Kidney epithelial cell (primary cell): Measurements from ENCODE around the gene ZC2HC1B. TPM values are rescaled to one million over a fixed set of nuclear protein-coding genes. Genes with fewer than 3 reads are reported as not detected.

Source experiments
- DNase-seq: peaks from one replicate; pipeline ENCODE4 v3.0.0-alpha.2; 2010; ENCODE audit warnings: low read depth
- H3K27me3 ChIP-seq: 2 replicates; pipeline ENCODE4 v1.6.0; 2011; ENCODE audit warnings: low read length; ENCODE audit not compliant: control insufficient read depth, insufficient read depth
- H3K36me3 ChIP-seq: 2 replicates; pipeline ENCODE4 v1.5.1; 2011; ENCODE audit warnings: low read length; ENCODE audit not compliant: control insufficient read depth, insufficient read depth
- H3K4me3 ChIP-seq: 2 replicates; pipeline ENCODE4 v1.5.1; 2011; ENCODE audit warnings: low read depth, mild to moderate bottlenecking, control low read depth, low read length
- CTCF ChIP-seq: IDR thresholded peaks from 2 replicates; pipeline ENCODE4 v1.5.1; 2011; ENCODE audit warnings: mild to moderate bottlenecking, moderate library complexity, low read length, control low read depth, inconsistent platforms; ENCODE audit not compliant: insufficient read depth, poor library complexity, severe bottlenecking
- total RNA-seq: library from RNA; depleted of rRNA; stranded (reverse); fragments of >200 nt; gene quantifications from 2 replicates; pipeline ENCODE4 v1.2.3, GENCODE V29; 2015

The ZC2HC1B gene
- total RNA-seq, 1 donor from 2014 or later, result not detected

DNA sequence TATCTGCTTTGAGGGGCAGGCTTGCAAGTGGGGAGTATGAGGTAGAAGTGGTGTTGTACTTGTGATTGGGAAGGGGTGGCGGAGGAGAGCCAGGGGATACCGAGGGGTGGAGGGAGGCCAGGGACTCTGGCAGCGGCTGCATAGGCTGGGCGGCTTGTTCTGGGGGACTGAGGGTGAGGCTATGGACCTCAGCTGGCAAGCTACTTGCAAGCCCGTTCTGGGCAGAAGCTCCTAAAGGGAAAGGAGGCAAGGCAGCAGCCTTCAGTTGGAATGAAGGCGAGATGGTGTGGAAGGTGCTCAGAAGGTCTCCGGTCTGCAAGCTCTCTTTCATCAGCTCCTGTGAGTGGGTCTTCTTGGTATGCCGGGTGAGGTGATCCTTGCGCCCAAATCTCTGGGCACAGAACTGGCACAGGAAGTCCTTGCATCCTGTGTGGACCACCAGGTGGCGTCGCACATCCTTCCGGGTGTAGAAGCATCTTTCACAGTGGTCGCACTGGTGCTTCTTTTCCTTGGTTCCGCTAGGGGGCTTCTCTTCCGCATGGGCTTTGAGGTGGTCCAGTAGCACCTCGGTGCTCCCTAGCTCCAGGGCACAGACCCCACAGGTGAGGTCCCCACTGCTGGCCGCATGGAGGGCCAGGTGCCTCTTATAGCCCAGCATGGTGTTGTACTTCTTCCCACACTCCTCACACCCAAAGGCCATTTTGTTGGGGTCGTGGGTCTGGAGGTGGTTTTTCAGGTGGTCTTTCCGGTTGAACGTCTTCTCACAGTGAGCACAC is 77.8 kb downstream of the ZC2HC1B start:
- DNase-seq, result no peak
- peak; percentile 78 for TF ChIP-seq CTCF

DNA sequence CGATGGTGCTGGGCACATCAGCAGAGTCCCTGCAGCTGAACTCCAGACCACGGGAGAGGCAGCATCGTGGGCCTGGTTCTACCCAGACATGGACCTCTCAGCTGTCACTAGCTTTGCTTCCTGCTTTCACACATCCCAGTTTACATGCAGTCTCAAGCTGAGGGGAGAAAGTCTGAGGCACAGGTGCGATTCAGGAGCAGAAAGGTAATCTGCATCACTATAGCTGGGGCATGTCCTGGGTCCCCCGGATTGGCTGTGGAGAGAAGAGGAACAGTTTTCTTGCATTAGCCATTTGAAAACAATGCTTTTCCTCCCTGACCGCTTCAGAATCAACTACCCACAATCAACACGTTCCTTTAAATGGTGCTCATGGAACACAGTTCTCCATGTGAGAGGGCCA is 83.9 kb downstream of the ZC2HC1B start:
- Histone ChIP-seq H3K27me3 (no peaks in the 10 kb centered on the region), H3K36me3 (no peaks in the 10 kb centered on the region), H3K4me3 (no peak overlapping the region)
- TF ChIP-seq CTCF, result no peak
- no peak for DNase-seq

More for the DNA sequence above, 77.8 kb downstream of the ZC2HC1B start:
- Histone ChIP-seq H3K36me3 (no peaks in the 10 kb centered on the region), H3K4me3 (no peak overlapping the region), H3K27me3 (no peaks in the 10 kb centered on the region)

DNA sequence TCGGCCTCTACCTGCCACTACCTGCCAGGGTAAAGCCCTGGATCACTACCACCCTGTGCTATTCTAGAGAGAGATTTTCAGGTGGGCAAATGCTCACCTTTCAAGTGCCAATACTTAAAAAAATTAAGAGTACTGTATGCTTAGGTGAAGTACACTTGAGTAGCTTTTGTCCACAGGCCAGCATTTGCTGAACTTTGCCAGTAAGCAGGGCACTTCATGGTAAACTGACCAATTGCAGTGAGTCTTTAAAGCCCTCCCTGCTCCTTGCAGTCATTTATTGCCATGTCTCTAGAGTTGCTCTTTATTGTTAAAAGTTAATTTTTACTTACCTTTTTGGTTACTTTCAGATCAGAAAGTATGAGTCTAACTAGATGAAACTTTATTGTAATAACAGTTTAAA is 85.3 kb downstream of the ZC2HC1B start:
- TF ChIP-seq CTCF, result no peak
- Histone ChIP-seq H3K4me3 (no peak overlapping the region), H3K27me3 (no peaks in the 10 kb centered on the region), H3K36me3 (no peaks in the 10 kb centered on the region)
- no peak for DNase-seq

GRCh38 chr6:143949962-143950361 is 85.7 kb downstream of the ZC2HC1B start:
- no peaks in the 10 kb centered on the region for H3K27me3 ChIP-seq
- DNase-seq, result no peak
- no peaks in the 10 kb centered on the region for H3K36me3 ChIP-seq
- TF ChIP-seq CTCF, result no peak
- no peak overlapping the region for H3K4me3 ChIP-seq

DNA sequence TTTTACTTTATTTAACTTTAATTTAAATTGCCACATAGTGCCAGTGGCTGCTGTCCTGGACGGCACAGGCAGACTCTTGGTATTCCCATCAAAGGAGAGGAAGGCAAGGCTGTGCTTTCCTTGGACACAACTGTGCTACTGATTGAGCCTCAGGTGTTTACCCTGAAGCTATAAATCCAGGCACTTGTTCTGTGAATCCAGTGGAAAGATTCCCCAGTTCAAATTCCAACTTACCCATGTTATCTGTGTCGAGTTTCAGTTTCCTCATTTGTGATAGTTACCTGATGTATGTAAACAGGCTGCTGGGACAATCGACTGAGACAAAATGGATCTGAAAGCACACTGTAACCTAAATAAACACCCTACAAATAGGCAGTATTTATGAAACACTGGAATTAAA is 86.6 kb downstream of the ZC2HC1B start:
- TF ChIP-seq CTCF, result no peak
- Histone ChIP-seq H3K36me3 (no peaks in the 10 kb centered on the region), H3K27me3 (no peaks in the 10 kb centered on the region), H3K4me3 (no peak overlapping the region)
- DNase-seq, result no peak
